NCI-H82 treated with DMSO at 0.1 percent for 48 hours (cell line): Measurements from ENCODE around the gene CDC16.
"Not testable (repeated sequence)": the region's sequence is repeated elsewhere in the genome, so short reads cannot be mapped to it uniquely, and the experiment has no call there.

Experiments
- DNase-seq: peaks from one replicate; lab custom pipeline; 2025; ENCODE audit not compliant: unreplicated experiment; lab: John Stamatoyannopoulos, UW

The CDC16 gene

GRCh38 chr13:114227528-114227927 is 7.2 kb upstream of the CDC16 start:
- no peak for DNase-seq

GRCh38 chr13:114228176-114228575 is 6.5 kb upstream of the CDC16 start:
- DNase-seq: no peak

GRCh38 chr13:114229506-114229905 is 5.2 kb upstream of the CDC16 start:
- no peak for DNase-seq

- DNase-seq: no peak
These were observed 4.6 kb upstream of the CDC16 start for GRCh38 chr13:114230117-114230516.

- no peak for DNase-seq
These were observed 4.1 kb upstream of the CDC16 start for GRCh38 chr13:114230575-114230974.

GRCh38 chr13:114231886-114232285 is 2.8 kb upstream of the CDC16 start:
- no peak for DNase-seq

GRCh38 chr13:114234266-114234644 is 442 bp upstream of the CDC16 start:
- no peak for DNase-seq

- no peak for DNase-seq
These were observed 1.0 kb downstream of the CDC16 start for GRCh38 chr13:114235697-114236096.

- no peak for DNase-seq
These were observed 1.5 kb downstream of the CDC16 start for GRCh38 chr13:114236227-114236626.

- no peak for DNase-seq
These were observed 2.9 kb downstream of the CDC16 start for GRCh38 chr13:114237415-114238112.

GRCh38 chr13:114241918-114242317 is 7.2 kb downstream of the CDC16 start:
- DNase-seq: no peak

- DNase-seq: no peak
These were observed 9.3 kb downstream of the CDC16 start for GRCh38 chr13:114243971-114244370.

GRCh38 chr13:114244637-114245036 is 9.9 kb downstream of the CDC16 start:
- DNase-seq: no peak

GRCh38 chr13:114248011-114248410 is 13.3 kb downstream of the CDC16 start:
- no peak for DNase-seq

GRCh38 chr13:114249077-114249476 is 14.4 kb downstream of the CDC16 start:
- peak; percentile 72 for DNase-seq

- not testable (repeated sequence) for DNase-seq
These were observed 17.1 kb downstream of the CDC16 start for GRCh38 chr13:114251639-114252440.

- DNase-seq: no peak
These were observed 21.9 kb downstream of the CDC16 start for GRCh38 chr13:114256547-114256946.

GRCh38 chr13:114257014-114257413 is 22.3 kb downstream of the CDC16 start:
- no peak for DNase-seq

- DNase-seq: no peak
These were observed 23.9 kb downstream of the CDC16 start for GRCh38 chr13:114258589-114258988.

- DNase-seq: no peak
These were observed 24.7 kb downstream of the CDC16 start for GRCh38 chr13:114259374-114259773.

GRCh38 chr13:114259974-114260373 is 25.3 kb downstream of the CDC16 start:
- DNase-seq: no peak

GRCh38 chr13:114260814-114261213 is 26.1 kb downstream of the CDC16 start:
- no peak for DNase-seq
